Measurements from ENCODE around the gene CDK15.

CDK15 gene

GRCh38 chr2:201916565-201916964 lies 110.2 kb downstream of the CDK15 start:
- DNase-seq: no peak

- no peak for DNase-seq
These were observed 112.4 kb downstream of the CDK15 start for GRCh38 chr2:201918616-201919307.

- no peak for DNase-seq
These were observed 112.9 kb downstream of the CDK15 start for GRCh38 chr2:201919308-201919634.

- no peak for DNase-seq
These were observed 117.3 kb downstream of the CDK15 start for GRCh38 chr2:201923436-201924328.

GRCh38 chr2:201924453-201924852 lies 118.1 kb downstream of the CDK15 start:
- DNase-seq: no peak

GRCh38 chr2:201925056-201925455 lies 118.7 kb downstream of the CDK15 start:
- no peak for DNase-seq

- DNase-seq: no peak
These were observed 119.7 kb downstream of the CDK15 start for GRCh38 chr2:201926067-201926466.

- DNase-seq: no peak
These were observed 122.0 kb downstream of the CDK15 start for GRCh38 chr2:201928363-201928762.

GRCh38 chr2:201929281-201930026 lies 123.1 kb downstream of the CDK15 start:
- no peak for DNase-seq

- DNase-seq: no peak
These were observed 123.7 kb downstream of the CDK15 start for GRCh38 chr2:201930043-201930442.

- no peak for DNase-seq
These were observed 124.5 kb downstream of the CDK15 start for GRCh38 chr2:201930831-201931230.

GRCh38 chr2:201931475-201931874 lies 125.1 kb downstream of the CDK15 start:
- DNase-seq: no peak

GRCh38 chr2:201931951-201932350 lies 125.6 kb downstream of the CDK15 start:
- DNase-seq: no peak

- no peak for DNase-seq
These were observed 126.2 kb downstream of the CDK15 start for GRCh38 chr2:201932511-201932910.

GRCh38 chr2:201933792-201934237 lies 127.5 kb downstream of the CDK15 start:
- no peak for DNase-seq

- no peak for DNase-seq
These were observed 130.5 kb downstream of the CDK15 start for GRCh38 chr2:201936817-201937216.

- DNase-seq: no peak
These were observed 131.0 kb downstream of the CDK15 start for GRCh38 chr2:201937343-201937742.

GRCh38 chr2:201938156-201938775 lies 131.9 kb downstream of the CDK15 start:
- no peak for DNase-seq

- DNase-seq: no peak
These were observed 132.4 kb downstream of the CDK15 start for GRCh38 chr2:201938781-201939180.

GRCh38 chr2:201939453-201939941 lies 133.2 kb downstream of the CDK15 start:
- DNase-seq: no peak

GRCh38 chr2:201942531-201942930 lies 136.2 kb downstream of the CDK15 start:
- no peak for DNase-seq
